HL-60 (cell line): ENCODE measurements around the gene SLITRK2.

ENCODE experiments used
- DNase-seq, 2 experiments: peaks; one replicate each; pipeline ENCODE4 v3.0.0-alpha.2; 2010 to 2020; ENCODE audit warnings: low read depth in 1 of 2, low spot score in 1 of 2
- H3K27ac ChIP-seq: fragments of 250-450 bp; sonication (Bioruptor Pico); replicated peaks from 2 replicates; pipeline ENCODE4 v1.5.1; 2020; ENCODE audit warnings: mild to moderate bottlenecking, moderate library complexity
- H3K27me3 ChIP-seq: fragments of 250-450 bp; sonication (Bioruptor Pico); 2 replicates; pipeline ENCODE4 v1.5.1; 2021; ENCODE audit warnings: mild to moderate bottlenecking, moderate library complexity; ENCODE audit not compliant: insufficient read depth, poor library complexity, severe bottlenecking
- H3K4me3 ChIP-seq: replicated peaks from 2 replicates; pipeline ENCODE4 v1.5.1; 2011; ENCODE audit warnings: mild to moderate bottlenecking, control low read depth, low read length; ENCODE audit not compliant: insufficient read depth
- GABPA ChIP-seq: IDR thresholded peaks from 2 replicates; pipeline ENCODE4 v1.6.1; 2012; ENCODE audit warnings: low read depth
- POLR2AphosphoS5 ChIP-seq: IDR thresholded peaks from 2 replicates; pipeline ENCODE4 v1.6.1; 2012; ENCODE audit warnings: low read depth
- SPI1 ChIP-seq: IDR thresholded peaks from 2 replicates; pipeline ENCODE4 v1.6.1; 2012; ENCODE audit warnings: low read depth, mild to moderate bottlenecking, borderline replicate concordance
- TF ChIP-seq, protein P1 (sequence below): IDR thresholded peaks from one replicate; pipeline ENCODE4 v1.5.1; 2011; ENCODE audit warnings: low read length, control low read depth, inconsistent platforms; ENCODE audit not compliant: insufficient read depth
- TF ChIP-seq, protein P2 (sequence below): IDR thresholded peaks from 2 replicates; pipeline ENCODE4 v1.6.1; 2012; ENCODE audit warnings: low read depth; ENCODE audit not compliant: insufficient replicate concordance

The SLITRK2 gene

DNA sequence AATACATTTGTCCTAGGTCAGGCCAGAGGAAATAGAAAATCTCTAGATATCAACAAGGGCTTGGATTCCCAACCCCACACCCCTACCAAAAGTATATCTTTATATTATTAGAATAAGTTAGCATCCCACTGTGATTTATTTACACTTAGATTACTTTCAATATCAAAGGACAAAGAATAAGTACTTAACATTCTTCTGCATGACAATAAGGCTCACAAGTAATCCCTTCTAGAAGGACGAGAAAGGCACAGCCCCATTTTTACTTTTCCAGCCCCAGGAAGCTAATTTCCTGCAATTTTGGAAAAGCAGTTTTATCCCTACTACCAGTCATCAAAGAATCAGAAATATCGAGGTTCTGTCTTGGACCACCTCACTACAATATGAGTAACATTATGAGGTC, 14.1 kb upstream of the SLITRK2 start:
- TF ChIP-seq POLR2AphosphoS5, result no peak
- TF ChIP-seq, protein P1, sequence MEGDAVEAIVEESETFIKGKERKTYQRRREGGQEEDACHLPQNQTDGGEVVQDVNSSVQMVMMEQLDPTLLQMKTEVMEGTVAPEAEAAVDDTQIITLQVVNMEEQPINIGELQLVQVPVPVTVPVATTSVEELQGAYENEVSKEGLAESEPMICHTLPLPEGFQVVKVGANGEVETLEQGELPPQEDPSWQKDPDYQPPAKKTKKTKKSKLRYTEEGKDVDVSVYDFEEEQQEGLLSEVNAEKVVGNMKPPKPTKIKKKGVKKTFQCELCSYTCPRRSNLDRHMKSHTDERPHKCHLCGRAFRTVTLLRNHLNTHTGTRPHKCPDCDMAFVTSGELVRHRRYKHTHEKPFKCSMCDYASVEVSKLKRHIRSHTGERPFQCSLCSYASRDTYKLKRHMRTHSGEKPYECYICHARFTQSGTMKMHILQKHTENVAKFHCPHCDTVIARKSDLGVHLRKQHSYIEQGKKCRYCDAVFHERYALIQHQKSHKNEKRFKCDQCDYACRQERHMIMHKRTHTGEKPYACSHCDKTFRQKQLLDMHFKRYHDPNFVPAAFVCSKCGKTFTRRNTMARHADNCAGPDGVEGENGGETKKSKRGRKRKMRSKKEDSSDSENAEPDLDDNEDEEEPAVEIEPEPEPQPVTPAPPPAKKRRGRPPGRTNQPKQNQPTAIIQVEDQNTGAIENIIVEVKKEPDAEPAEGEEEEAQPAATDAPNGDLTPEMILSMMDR, result no peak
- TF ChIP-seq GABPA, result no peak
- TF ChIP-seq, protein P2, sequence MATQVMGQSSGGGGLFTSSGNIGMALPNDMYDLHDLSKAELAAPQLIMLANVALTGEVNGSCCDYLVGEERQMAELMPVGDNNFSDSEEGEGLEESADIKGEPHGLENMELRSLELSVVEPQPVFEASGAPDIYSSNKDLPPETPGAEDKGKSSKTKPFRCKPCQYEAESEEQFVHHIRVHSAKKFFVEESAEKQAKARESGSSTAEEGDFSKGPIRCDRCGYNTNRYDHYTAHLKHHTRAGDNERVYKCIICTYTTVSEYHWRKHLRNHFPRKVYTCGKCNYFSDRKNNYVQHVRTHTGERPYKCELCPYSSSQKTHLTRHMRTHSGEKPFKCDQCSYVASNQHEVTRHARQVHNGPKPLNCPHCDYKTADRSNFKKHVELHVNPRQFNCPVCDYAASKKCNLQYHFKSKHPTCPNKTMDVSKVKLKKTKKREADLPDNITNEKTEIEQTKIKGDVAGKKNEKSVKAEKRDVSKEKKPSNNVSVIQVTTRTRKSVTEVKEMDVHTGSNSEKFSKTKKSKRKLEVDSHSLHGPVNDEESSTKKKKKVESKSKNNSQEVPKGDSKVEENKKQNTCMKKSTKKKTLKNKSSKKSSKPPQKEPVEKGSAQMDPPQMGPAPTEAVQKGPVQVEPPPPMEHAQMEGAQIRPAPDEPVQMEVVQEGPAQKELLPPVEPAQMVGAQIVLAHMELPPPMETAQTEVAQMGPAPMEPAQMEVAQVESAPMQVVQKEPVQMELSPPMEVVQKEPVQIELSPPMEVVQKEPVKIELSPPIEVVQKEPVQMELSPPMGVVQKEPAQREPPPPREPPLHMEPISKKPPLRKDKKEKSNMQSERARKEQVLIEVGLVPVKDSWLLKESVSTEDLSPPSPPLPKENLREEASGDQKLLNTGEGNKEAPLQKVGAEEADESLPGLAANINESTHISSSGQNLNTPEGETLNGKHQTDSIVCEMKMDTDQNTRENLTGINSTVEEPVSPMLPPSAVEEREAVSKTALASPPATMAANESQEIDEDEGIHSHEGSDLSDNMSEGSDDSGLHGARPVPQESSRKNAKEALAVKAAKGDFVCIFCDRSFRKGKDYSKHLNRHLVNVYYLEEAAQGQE, result no peak
- TF ChIP-seq SPI1, result no peak
- Histone ChIP-seq H3K27me3 (no peaks in the 10 kb centered on the region), H3K4me3 (no peak overlapping the region)

DNA sequence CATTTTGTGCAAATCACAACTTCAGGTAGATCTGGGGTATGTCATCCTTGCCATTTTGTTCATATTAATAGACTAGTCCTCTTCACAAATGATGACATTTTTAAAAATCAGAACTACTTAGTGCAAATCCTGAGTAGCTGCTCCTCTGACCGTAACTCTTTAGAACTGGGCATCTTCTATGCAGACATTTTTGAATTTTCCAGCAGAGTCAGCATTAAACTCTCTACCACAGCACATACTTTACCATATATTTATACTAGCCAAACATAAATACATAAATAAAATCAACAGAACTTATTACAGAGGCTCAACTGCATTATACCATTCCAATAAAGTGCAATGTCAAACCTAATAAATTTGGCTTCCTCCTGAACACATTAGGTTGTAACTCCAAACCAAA, 4.5 kb upstream of the SLITRK2 start:
- Histone ChIP-seq H3K27ac (no peak overlapping the region), H3K27me3 (peaks cover 5% of the 10 kb centered on the region), H3K4me3 (no peak overlapping the region)
- TF ChIP-seq POLR2AphosphoS5 (no peak), GABPA (no peak)
- TF ChIP-seq, protein P2, result no peak
- DNase-seq, result no peak

More for the DNA sequence above, 14.1 kb upstream of the SLITRK2 start:
- DNase-seq, result no peak
- no peak overlapping the region for H3K27ac ChIP-seq

DNA sequence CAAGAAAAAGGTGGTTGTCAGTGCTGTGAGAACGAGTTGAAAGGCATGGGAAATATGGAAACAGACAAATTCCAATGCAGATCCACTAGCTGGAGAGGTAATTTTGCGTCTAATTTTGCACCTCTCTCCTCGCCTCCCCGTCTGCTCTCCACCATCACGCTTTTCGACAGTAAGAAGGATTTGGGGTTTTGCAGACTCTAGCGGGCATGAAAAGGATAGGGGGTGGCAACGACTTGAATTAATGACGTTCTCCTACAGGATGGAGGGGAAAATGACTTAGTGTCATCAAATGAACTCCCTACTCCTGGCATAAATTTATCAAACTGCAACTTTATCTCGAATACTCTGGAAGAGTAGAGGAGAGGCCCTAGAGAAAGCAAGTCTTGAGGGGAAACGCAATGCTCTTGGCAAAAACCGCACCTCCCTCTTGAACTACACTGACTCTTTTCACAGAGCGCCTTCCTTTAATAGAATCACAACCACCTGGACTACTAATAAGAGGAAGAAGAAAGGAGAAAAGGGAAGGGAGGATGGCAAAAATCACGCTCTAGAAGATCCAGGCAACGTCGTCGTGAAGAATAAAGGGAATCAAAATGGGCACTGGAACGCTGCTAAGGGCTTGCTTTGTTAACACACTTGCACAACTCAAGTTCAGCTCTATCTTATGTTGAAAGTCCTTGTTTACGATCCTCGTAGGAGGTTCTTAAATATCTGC, 871 bp upstream of the SLITRK2 start:
- H3K27ac ChIP-seq, result no peak overlapping the region
- no peak for DNase-seq
- H3K4me3 ChIP-seq, result no peak overlapping the region
- TF ChIP-seq, protein P1, result no peak
- TF ChIP-seq GABPA (no peak), SPI1 (no peak), POLR2AphosphoS5 (no peak)
- TF ChIP-seq, protein P2, result no peak
- peaks cover 11% of the 10 kb centered on the region for H3K27me3 ChIP-seq
